Choroid plexus epithelial cell (primary cell): ENCODE results near the gene MGAT4C.

Source experiments
- DNase-seq: peaks from one replicate; pipeline ENCODE4 v3.0.0-alpha.2; 2010; ENCODE audit warnings: low read depth
- H3K4me3 ChIP-seq: 2 replicates; pipeline ENCODE4 v1.5.1; 2011; ENCODE audit warnings: low read depth, mild to moderate bottlenecking, control low read depth, low read length, moderate library complexity
- CTCF ChIP-seq: conservative IDR thresholded peaks from 2 replicates; pipeline ENCODE4 v1.5.1; 2011; ENCODE audit warnings: low read depth, mild to moderate bottlenecking, control low read depth, inconsistent platforms, low read length, moderate library complexity

The MGAT4C gene

DNA sequence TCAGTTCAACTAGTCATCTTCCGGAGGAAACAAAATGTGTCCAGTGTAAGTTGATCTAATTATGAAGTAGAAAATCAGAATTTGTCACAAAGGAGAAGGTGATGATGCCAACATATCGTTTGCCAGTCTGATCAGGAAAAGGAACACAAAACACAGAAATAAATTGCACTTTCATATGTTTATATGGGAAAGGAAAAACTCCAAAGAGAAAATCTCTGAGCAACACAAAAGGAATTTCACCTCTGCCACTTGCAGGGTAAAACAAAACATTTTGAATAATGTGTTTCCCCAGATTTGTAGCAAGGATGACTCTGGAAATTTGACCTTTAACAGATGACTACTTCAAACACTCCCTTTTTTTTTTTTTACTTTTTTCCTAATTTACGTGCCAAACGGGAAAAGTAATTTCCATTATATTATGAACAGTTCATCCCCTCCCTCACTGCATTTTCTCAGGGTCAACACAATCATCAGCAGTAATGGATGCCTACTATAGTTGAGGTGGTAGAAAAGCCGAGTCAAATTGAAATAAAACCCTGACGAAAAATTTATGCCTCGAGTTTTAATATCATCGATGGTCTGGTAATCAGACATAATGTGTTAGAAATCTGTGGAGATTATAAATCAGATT, 25.6 kb downstream of the MGAT4C start:
- no peak overlapping the region for H3K4me3 ChIP-seq
- TF ChIP-seq CTCF: no peak
- DNase-seq: peak; percentile 64

DNA sequence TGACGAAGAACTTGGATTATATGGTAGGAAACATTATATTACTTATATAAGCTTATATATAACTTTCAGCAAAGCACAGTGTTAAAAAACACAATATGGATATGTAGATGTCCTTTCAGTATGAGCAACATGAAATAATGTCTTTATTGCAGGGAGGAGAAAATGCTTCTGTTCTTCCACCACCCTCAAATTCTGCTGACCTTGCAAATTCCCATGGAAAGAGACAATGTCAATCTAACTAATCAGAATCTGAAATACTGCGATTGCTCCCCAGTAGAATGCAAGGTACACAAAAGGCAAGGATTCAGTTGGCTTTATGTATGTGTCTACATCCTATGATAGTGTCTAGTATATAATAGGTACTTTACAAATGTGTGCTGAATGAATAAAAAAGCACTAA, 26.4 kb downstream of the MGAT4C start:
- no peak for TF ChIP-seq CTCF

DNA sequence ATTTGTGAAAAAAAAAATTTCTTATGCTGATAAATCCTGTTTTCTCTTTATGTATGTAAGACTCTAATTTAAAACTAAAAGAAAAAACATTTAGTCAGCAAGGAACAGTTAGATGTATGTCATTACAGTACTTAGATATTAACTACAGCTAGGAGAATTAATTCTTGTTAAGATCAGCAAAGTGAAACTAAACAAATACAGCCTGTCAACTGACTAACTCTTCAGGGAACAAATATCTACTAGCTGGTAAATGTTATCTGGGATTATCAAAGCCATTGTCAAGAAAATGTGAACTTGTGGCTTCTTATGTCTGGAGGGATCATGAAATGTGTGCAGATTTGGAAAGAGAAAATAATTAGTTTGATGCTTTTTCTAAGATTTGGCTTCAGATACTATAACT, 27.5 kb downstream of the MGAT4C start:
- DNase-seq: peak; percentile 17
- no peak for TF ChIP-seq CTCF
- no peak overlapping the region for H3K4me3 ChIP-seq

More for the DNA sequence above, 26.4 kb downstream of the MGAT4C start:
- no peak for DNase-seq
- no peak overlapping the region for H3K4me3 ChIP-seq

DNA sequence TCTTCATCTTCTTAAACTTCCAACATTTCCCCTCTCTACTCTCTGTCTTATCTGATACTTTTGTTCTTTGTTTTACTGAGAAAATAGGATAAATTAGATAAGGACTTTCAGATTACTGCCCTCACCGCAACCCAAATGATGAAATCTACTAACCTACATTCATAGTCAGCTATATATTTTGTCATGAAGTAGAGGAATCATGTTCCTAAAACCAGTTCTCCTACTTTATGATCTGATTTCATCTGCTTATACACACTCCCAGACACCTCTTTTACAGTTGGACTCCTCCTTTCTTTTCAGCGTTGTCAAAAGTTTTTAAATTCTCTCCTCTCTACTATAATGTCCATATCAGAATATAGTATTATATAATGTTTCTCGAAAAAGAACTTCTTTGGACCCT, 29.7 kb downstream of the MGAT4C start:
- no peak for DNase-seq
- H3K4me3 ChIP-seq: no peak overlapping the region
- no peak for TF ChIP-seq CTCF

GRCh38 chr12:86216591-86216990, 39.6 kb downstream of the MGAT4C start:
- DNase-seq: no peak
- no peak for TF ChIP-seq CTCF
- H3K4me3 ChIP-seq: no peak overlapping the region

- no peak for TF ChIP-seq CTCF
- no peak for DNase-seq
These were observed 43.2 kb downstream of the MGAT4C start for GRCh38 chr12:86213012-86213411.

GRCh38 chr12:86198696-86199444, 57.3 kb downstream of the MGAT4C start:
- no peak overlapping the region for H3K4me3 ChIP-seq
- no peak for TF ChIP-seq CTCF
- no peak for DNase-seq

More at GRCh38 chr12:86213012-86213411, 43.2 kb downstream of the MGAT4C start:
- no peak overlapping the region for H3K4me3 ChIP-seq
